Activated T-cell treated with anti-CD3 and anti-CD28 coated beads, Interleukin-2, amount 50 U/mL, for 4 hours (primary cell): ENCODE measurements around the gene FKTN. TPM values are rescaled to one million over a fixed set of nuclear protein-coding genes. Genes with fewer than 3 reads are reported as not detected.
A peak's percentile ranks its signal among the peaks of the same experiment; 100 is the strongest.

Experiments
- ATAC-seq, 2 donors: fragments of 200-7000 bp; cut with Tn5 transposase; one replicate each; pipeline ENCODE4 v1.10.0; 2021
- DNase-seq: peaks from one replicate; pipeline ENCODE4 v3.0.0-alpha.2; 2020
- H3K27me3 Mint-ChIP-seq: one replicate; pipeline ENCODE4 v1.8.0; 2021; ENCODE audit warnings: low read depth, mixed read lengths
- H3K36me3 Mint-ChIP-seq: one replicate; pipeline ENCODE4 v1.8.0; 2022; ENCODE audit warnings: mixed read lengths; ENCODE audit not compliant: insufficient read depth
- H3K4me1 Mint-ChIP-seq: one replicate; pipeline ENCODE4 v1.8.0; 2021; ENCODE audit warnings: low read depth, mixed read lengths
- H3K4me3 Mint-ChIP-seq: one replicate; pipeline ENCODE4 v1.8.0; 2021; ENCODE audit warnings: mild to moderate bottlenecking, moderate library complexity, mixed read lengths
- H3K9me3 Mint-ChIP-seq: one replicate; pipeline ENCODE4 v1.8.0; 2021; ENCODE audit warnings: mixed read lengths
- total RNA-seq, 3 donors: library from RNA; stranded (reverse); gene quantifications; one replicate each; pipeline ENCODE4 v1.2.1, GENCODE V29; 2021

FKTN gene
- total RNA-seq, 3 donors from 2014 or later = 12.3 to 16.7 (median 16.6) TPM

DNA sequence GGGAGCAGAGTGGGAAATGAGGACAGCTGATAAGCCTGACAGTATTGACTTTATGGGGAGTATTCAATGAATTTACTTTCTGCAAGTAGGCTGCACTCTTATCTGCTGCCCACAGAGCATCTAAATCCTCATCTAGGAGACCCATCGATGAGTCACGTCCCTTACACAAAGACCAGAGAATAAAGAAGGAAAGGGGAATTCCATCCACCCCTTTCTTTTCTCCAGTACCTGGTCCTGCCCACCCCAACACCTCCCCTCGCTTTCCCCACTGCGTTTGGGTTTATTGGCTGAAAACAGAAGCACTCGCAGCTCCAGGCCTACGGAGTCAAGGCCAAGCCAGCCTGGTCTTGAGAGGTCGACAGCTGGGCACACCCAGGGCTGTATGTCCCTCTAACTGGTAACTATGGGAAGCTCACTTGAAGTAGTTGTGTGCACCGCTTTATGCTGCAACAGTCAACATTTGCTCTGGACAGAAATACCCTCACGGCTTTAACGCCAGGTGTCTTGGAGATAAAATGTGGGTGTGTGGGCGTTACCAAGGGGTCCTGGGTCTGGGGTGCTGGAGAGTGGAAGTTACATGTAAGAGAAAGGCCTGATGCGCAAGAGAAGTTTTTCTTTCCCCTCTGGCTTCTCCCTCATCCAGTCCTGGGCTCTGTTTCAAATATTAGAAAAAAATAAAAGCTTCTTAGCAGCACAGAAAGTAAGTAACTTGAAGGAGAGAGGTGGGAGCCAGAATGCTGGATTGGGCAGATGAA is 89.8 kb downstream of the FKTN start:
- no peaks in the 10 kb centered on the region for H3K4me1 Mint-ChIP-seq
- H3K4me3 Mint-ChIP-seq = no peak overlapping the region
- no peaks in the 10 kb centered on the region for H3K9me3 Mint-ChIP-seq
- no peaks in the 10 kb centered on the region for H3K27me3 Mint-ChIP-seq
- no peak for DNase-seq
- no peak for ATAC-seq
- H3K36me3 Mint-ChIP-seq = peaks cover 2% of the 10 kb centered on the region

DNA sequence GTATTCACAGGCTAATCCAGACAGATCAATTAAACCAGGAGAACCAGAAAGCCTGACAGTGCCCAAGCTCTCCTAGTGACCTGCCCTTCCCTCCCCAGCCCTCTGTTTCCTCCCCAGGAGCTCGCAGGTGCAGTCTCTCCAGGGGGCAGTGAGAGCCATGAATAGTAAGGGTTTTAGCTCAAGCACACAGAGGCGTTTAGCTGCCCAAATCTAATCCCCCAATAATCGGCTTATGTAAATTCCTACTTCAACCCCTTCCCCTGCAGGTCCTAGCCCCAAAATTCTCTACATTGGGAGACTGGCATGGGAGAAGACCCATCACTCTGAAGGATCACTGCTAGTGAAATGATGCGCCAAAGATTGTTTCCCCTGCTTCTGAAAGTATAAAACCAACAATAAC is 93.9 kb downstream of the FKTN start:
- no peaks in the 10 kb centered on the region for H3K36me3 Mint-ChIP-seq
- no peak overlapping the region for H3K4me3 Mint-ChIP-seq
- H3K9me3 Mint-ChIP-seq = no peaks in the 10 kb centered on the region
- peaks cover 7% of the 10 kb centered on the region for H3K4me1 Mint-ChIP-seq
- DNase-seq = no peak
- no peak for ATAC-seq
- H3K27me3 Mint-ChIP-seq = peaks cover 12% of the 10 kb centered on the region

DNA sequence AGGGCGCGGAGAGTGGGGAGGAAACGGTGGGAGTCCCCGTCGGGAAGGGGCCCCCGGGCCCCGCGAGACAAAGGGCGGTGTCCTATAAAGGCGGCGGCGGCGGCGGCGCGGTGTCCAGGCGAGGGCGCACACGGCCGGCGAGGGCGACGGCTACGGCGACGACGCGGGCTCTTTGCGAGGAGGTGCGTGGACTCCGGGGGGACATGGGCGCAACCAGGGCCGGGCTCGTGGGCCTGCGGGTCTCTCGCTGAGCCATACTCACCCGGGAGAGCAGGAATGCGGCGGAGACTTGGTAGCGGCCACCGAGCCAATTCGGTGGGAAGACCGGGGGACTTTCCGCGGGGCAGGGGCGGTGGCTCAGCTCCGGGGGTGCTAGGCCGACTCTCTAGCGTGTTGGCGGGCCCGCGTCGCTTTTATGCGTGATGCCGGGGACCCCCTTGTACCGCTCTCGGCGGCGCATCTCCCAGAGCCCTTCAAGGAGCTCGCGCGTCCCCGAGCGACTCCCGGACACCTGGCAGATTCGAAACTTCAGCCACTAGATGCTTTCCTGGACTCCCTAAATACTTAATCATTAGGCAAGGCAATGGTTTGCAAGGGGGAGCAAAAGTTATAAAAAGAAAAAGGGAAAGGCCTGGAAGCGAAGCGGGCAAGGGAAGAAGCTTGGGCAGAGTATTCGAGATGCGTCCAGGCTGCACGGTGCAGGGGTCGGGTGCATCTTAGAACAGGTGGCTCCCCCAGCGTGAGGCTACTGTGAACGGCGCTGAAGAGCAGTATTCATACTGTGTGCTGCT is 98.4 kb downstream of the FKTN start:
- peaks cover 10% of the 10 kb centered on the region for H3K4me1 Mint-ChIP-seq
- ATAC-seq = peak; percentile 54 to 64
- no peaks in the 10 kb centered on the region for H3K9me3 Mint-ChIP-seq
- peak overlapping the region; percentile 70 for H3K4me3 Mint-ChIP-seq
- no peak for DNase-seq
- peaks cover 34% of the 10 kb centered on the region for H3K27me3 Mint-ChIP-seq
- no peaks in the 10 kb centered on the region for H3K36me3 Mint-ChIP-seq

DNA sequence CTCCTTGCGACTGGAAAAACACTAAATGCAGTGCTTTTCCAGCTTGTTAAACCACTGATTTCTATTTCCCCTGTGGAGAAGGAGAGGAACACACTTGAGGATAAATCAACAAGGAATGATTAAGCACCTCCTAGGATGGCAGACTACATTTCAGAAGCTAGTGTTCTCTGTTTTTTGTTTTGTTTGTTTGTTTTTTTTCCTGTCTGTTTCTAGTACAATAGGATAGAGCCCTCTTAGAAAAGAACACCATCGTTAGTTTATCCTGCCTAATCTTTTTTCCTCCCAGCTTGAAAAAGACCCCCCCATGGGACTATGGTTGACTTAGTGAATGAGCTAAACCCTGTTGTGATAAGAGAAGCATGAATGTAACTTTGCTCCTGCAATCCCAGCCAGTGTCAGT is 100.4 kb downstream of the FKTN start:
- DNase-seq (no peak), ATAC-seq (no peak)
- no peaks in the 10 kb centered on the region for H3K36me3 Mint-ChIP-seq
- H3K4me1 Mint-ChIP-seq = peaks cover 10% of the 10 kb centered on the region
- H3K9me3 Mint-ChIP-seq = no peaks in the 10 kb centered on the region
- no peak overlapping the region for H3K4me3 Mint-ChIP-seq
- peaks cover 37% of the 10 kb centered on the region for H3K27me3 Mint-ChIP-seq

DNA sequence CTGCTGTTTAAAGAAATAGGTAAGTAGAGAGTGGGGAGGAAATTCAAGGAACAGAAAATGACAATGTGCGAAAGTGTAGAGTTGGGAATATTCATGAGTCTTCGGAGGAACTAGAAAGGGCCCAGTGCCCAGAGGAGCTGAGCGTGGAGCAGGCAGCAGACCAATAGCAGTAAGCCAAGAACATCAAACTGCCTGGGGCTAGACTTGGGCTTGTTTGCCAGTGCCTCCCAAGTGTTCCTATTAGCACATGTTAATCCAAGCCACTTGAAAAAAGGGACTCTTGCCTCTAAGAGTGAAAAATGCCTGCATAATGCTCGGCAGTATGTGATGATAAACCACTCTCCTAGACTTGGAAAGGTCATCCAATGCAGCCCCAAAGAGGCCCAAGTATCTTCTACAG is 103.1 kb downstream of the FKTN start:
- Mint-ChIP-seq H3K4me3 (no peak overlapping the region), H3K27me3 (peaks cover 29% of the 10 kb centered on the region), H3K4me1 (peaks cover 7% of the 10 kb centered on the region), H3K9me3 (no peaks in the 10 kb centered on the region), H3K36me3 (no peaks in the 10 kb centered on the region)
- no peak for DNase-seq
- ATAC-seq = no peak

DNA sequence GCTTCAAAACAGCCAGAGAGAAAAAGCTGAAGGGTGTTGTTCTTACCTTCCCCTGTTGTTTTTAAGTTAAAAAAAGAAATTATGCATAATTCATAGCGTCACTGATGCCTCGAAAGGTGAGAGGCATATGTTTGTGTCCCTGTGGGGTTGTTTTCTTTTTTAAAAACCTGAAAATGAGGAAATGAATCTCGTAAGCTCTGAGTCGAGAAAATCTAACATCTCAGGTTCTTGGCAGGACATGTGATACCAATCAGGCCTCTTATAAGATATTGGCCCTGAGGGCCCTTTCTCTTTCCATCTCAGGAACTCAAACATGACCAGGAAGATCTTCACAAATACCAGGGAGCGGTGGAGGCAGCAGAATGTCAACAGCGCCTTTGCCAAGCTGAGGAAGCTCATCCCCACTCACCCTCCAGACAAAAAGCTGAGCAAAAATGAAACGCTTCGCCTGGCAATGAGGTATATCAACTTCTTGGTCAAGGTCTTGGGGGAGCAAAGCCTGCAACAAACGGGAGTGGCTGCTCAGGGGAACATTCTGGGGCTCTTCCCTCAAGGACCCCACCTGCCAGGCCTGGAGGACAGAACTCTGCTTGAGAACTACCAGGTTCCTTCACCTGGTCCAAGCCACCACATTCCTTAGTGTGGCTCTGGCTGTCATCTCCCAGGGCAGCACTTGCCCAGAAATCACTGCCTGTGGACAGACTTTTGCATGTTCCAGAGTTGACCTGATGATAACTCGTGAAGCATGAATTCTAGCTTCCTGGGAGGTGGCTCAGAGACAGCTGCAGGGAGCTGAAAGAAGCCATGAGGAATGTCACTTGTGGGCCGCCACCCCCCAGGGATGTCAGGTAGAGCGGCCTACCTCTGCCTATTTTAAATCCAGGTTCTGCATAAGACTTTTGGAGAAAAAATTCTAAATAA is 104.5 kb downstream of the FKTN start, which contains the start of gene TAL2:
TAL2 (plus strand) TSS at position 274 of the 921 bp plus-strand sequence; CDS start at position 314, 40 bp downstream.
- Mint-ChIP-seq H3K4me3 (no peak within 1 kb of the TSS), H3K9me3 (no peaks in the 10 kb centered on the region), H3K36me3 (no peaks in the 10 kb centered on the region), H3K4me1 (no peaks in the 10 kb centered on the region), H3K27me3 (peaks cover 19% of the 10 kb centered on the region)
- ATAC-seq (no peak), DNase-seq (no peak)

DNA sequence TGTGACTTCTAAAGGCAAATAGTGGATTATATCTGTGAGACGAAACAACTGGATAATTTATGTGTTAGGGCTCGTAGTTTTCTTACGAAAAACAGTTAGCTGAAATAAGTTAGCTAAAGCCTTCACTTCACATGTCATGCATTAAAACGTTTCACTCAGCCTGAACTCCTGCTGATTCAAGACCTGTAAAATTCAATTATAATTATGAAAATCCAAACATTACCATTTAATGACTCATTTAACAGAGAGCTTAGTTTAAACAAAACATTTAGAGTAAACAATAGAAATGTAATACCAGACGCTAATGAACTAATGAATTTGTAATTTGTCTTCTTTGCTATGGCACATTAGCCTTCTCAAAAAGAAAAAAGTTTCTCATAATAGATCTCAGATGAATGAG is 106.0 kb downstream of the FKTN start:
- ATAC-seq (no peak), DNase-seq (no peak)
- H3K27me3 Mint-ChIP-seq = peaks cover 11% of the 10 kb centered on the region
- H3K4me3 Mint-ChIP-seq = no peak overlapping the region
- H3K36me3 Mint-ChIP-seq = no peaks in the 10 kb centered on the region
- H3K9me3 Mint-ChIP-seq = no peaks in the 10 kb centered on the region
- H3K4me1 Mint-ChIP-seq = no peaks in the 10 kb centered on the region

DNA sequence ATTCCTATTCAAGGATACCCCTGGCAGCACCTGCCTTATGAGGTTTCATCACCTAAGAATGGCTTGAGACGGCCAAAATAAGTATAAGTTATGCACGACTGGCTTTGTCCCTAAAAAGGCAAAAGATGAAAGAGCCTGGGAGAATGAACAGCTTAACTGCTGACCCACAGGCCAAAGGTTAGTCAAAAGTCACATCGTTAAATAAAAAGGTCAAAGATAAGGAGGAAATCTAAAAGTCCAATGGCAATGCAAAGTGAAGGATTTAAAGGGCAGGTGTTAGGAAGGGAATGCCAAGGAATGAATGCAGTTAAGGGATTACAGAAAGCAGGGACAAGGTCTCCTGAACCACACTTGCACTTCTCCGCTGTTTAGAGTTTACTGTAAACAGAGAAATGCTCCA is 109.9 kb downstream of the FKTN start:
- ATAC-seq (no peak), DNase-seq (no peak)
- no peaks in the 10 kb centered on the region for H3K4me1 Mint-ChIP-seq
- H3K27me3 Mint-ChIP-seq = peaks cover 4% of the 10 kb centered on the region
- H3K36me3 Mint-ChIP-seq = no peaks in the 10 kb centered on the region
- no peaks in the 10 kb centered on the region for H3K9me3 Mint-ChIP-seq
- no peak overlapping the region for H3K4me3 Mint-ChIP-seq

DNA sequence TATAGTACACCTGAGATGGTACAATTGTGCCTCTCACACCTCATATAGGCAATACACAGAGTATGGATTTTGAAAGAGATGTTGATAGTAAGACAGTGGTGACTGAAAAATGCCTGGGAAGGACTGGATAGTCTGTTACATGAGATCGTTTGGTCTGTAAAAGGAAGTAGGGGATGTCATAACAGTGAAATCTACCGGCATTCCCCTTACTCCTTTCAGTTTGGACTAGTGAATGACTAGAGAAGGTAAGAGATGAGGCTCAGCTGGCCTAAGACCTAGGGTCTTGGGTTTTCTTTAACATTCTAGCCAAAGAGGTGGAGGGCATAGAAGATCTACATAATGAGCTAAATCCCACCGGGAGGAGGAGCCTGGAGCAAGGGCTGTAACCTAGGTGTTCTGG is 112.4 kb downstream of the FKTN start:
- DNase-seq (no peak), ATAC-seq (no peak)
- Mint-ChIP-seq H3K36me3 (no peaks in the 10 kb centered on the region), H3K4me3 (no peak overlapping the region), H3K27me3 (peaks cover 4% of the 10 kb centered on the region), H3K4me1 (no peaks in the 10 kb centered on the region), H3K9me3 (no peaks in the 10 kb centered on the region)

DNA sequence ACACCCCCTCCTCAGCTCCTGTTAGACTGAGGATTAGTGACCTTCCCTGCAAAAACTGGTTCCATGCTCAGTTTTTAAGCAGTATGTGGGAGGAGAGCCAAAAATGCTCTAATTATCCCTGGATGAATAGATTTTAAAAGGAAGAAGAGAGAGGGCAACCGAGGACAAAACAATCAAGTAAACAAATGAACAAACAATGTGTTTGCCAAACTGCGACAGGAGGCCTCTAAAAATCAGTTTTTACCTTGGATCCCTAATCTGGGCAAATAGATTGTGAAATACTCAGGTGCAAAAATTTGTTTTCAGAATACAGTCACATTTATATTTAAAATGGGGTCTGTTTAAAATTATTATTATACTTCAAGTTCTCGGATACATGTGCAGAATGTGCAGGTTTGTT is 112.8 kb downstream of the FKTN start:
- Mint-ChIP-seq H3K4me3 (no peak overlapping the region), H3K4me1 (no peaks in the 10 kb centered on the region), H3K27me3 (peaks cover 4% of the 10 kb centered on the region), H3K36me3 (no peaks in the 10 kb centered on the region), H3K9me3 (no peaks in the 10 kb centered on the region)
- DNase-seq (no peak), ATAC-seq (no peak)

DNA sequence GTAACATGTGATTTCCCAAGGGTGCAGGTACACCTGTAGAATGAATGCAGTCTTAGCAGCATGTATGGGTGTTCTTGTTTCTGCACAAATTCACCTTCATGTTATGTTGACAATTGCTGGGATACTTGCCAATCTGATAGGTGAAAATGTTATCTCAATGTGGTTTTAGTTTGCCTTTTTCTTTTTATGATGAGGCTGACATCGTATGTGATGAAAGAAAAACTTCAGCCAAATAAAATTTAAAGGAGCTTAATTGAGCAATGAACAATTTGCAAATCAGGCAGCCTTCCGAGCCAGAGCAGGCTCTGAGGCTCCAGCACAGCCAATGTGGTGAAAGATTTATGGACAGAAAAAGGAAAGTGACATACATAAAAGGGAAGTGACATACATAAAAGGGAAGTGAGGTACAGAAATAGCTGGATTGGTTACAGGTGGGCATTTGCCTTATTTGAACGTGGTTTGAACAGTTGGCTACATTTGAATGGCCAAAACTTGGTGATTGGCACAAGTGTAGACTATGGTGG is 114.8 kb downstream of the FKTN start:
- no peak for ATAC-seq
- H3K4me3 Mint-ChIP-seq = no peak overlapping the region
- H3K9me3 Mint-ChIP-seq = no peaks in the 10 kb centered on the region
- H3K27me3 Mint-ChIP-seq = peaks cover 4% of the 10 kb centered on the region
- H3K4me1 Mint-ChIP-seq = no peaks in the 10 kb centered on the region
- no peak for DNase-seq
- H3K36me3 Mint-ChIP-seq = no peaks in the 10 kb centered on the region

DNA sequence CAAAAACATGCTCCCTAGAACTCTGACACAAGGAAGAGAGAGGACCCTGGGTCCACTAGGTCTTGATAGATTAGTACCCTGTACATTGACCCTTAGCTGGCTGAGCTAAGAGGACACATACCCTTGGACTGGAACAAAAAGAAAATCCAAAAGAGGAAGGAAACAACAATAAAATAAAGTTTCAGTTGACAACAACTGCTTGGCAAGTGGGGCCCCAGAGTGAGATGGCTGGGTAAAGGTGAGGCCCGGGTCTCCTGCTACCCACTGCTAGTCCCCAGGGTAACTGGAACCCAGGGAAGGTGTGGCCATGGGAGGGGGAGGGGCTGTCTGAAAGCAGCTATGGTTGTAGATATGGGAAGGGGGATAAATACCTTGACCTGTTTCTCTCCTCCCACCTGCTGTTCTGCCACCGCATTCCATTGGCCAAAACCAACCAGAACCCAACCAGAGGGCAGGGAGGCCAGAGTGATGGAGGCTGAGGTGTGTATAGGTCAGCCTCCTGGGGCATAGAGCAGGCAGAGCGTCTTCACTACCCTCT is 116.0 kb downstream of the FKTN start:
- no peaks in the 10 kb centered on the region for H3K4me1 Mint-ChIP-seq
- no peak overlapping the region for H3K4me3 Mint-ChIP-seq
- ATAC-seq (no peak), DNase-seq (no peak)
- peaks cover 2% of the 10 kb centered on the region for H3K27me3 Mint-ChIP-seq
- no peaks in the 10 kb centered on the region for H3K36me3 Mint-ChIP-seq
- H3K9me3 Mint-ChIP-seq = no peaks in the 10 kb centered on the region

DNA sequence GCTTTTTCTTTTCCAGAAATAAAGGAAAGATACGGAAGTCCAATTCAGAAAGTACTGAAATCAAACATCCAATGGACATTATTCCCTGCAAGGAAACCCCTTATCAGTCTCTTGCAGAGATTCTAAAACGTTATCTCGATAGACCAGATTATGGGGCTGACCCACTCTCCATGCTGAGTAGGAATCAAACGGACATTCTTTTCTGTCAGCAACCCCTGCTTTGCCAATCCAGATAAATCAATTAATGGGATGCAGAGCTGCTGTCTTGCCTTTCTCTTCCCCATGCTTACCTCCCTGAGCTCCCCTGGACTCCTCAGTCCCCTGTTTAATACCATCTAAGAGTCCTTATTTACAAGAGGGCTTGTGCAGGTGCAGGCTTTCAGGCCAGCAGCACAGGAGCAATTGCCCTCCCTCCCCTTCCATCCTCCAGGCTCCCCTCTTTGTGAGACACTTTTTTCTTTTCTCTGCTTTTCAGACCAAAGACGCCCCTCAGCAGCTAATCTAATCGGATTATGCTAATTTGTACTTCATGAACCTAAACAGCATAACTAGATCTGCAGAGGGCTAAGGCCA is 118.5 kb downstream of the FKTN start:
- ATAC-seq = no peak
- H3K27me3 Mint-ChIP-seq = no peaks in the 10 kb centered on the region
- H3K36me3 Mint-ChIP-seq = no peaks in the 10 kb centered on the region

More for the DNA sequence above, 118.5 kb downstream of the FKTN start:
- Mint-ChIP-seq H3K9me3 (no peaks in the 10 kb centered on the region), H3K4me3 (no peak overlapping the region), H3K4me1 (no peaks in the 10 kb centered on the region)
- no peak for DNase-seq
